Pancreas (tissue), 10 donors: ENCODE measurements around the gene URB1. TPM values are rescaled to one million over a fixed set of nuclear protein-coding genes. Genes with fewer than 3 reads are reported as not detected.

Experiments
- ATAC-seq, 4 donors: fragments of 200-7000 bp; cut with Tn5 transposase; one replicate each; pipeline versions ENCODE4 v1.8.0 to v1.9.1; 2020; ENCODE audit warnings: mild to moderate bottlenecking in 4 of 4, moderate library complexity in 4 of 4
- DNase-seq, 6 donors: peaks; one replicate each; pipeline ENCODE4 v3.0.0-alpha.2; 2020
- FAIRE-seq: peaks from 2 replicates; lab custom pipeline; 2012; peaks lifted over from hg19 to GRCh38; lab: Jason Lieb, UNC
- H3K27ac ChIP-seq, 4 donors: fragments of 200-600 bp; sonication (generic); 1 replicate in 3 of 4; 2 replicates in 1 of 4; pipeline versions ENCODE4 v1.5.0 to v1.8.0; 2020
- H3K27me3 ChIP-seq, 4 donors: fragments of 200-600 bp; one replicate each; pipeline ENCODE4 v1.8.0; 2021
- H3K36me3 ChIP-seq, 3 donors: fragments of 200-600 bp; sonication (generic) in 1 of 3; one replicate each; pipeline versions ENCODE4 v1.5.0 to v1.8.0; 2020 to 2021
- H3K4me1 ChIP-seq, 3 donors: fragments of 200-600 bp; one replicate each; pipeline ENCODE4 v1.8.0; 2021
- H3K4me3 ChIP-seq, 4 donors: fragments of 200-600 bp; sonication (generic) in 2 of 4; one replicate each; pipeline versions ENCODE4 v1.5.0 to v1.8.0; 2020 to 2021
- H3K9me3 ChIP-seq, 4 donors: fragments of 200-600 bp; one replicate each; pipeline ENCODE4 v1.8.0; 2021
- WGBS, 2 donors: extraction: QIAGEN DNeasy Blood & Tissue Kit; methylation state at CpG; one replicate each; pipeline ENCODE4 v1.1.7; 2013; 5-methylcytosine and 5-hydroxymethylcytosine counted together
- intact Hi-C, 3 donors: fragments of 100-400 bp; cut with DNase I; formaldehyde crosslinking; loops; one replicate each; pipeline versions ENCODE4 v1.11.1 to v1.14.2; 2022
- polyA plus RNA-seq, 2 donors: library from polyadenylated mRNA; stranded (reverse); fragments of 200-250 nt; gene quantifications; one replicate each; pipeline ENCODE4 v1.2.3, GENCODE V29; 2013
- total RNA-seq, 6 donors: library from RNA; stranded (reverse); fragmentation: NEBNext Ultra II Directional in 4 of 6; extraction: Animal tissue kit (Norgen Biotek cat#: 25700) in 4 of 6; gene quantifications; one replicate each; pipeline versions ENCODE4 v1.2.1 to v1.2.4, GENCODE V29; 2021 to 2023
- TF ChIP-seq, protein P1 (sequence below), 4 donors: fragments of 200-600 bp; sonication (generic) in 3 of 4; IDR thresholded peaks; one replicate each; pipeline versions ENCODE4 v1.5.0 to v1.8.0; 2021; ENCODE audit warnings: antibody characterized with exemption in 4 of 4
- donor health status: healthy with polysubstance abuse.
- donor health status: DM: no; HTN: no; CAD: no; lungs with moderate emphysema.
- donor health status: DM: no; HTN: no; CAD: no.
- donor health status: control.
- donor health status: control.
- donor health status: Bipolar disorder and iron deficiency.
- donor health status: DM: yes; HTN: yes; CAD: no.
- donor health status: DM: no; HTN: no; CAD: no.
- donor health status: DM: no; HTN: no; CAD: no.
- donor health status: DM: yes; HTN: yes; CAD: no.

The URB1 gene
- total and polyA plus RNA-seq, 8 donors = 2.9 to 11.0 (median 7.3) TPM

DNA sequence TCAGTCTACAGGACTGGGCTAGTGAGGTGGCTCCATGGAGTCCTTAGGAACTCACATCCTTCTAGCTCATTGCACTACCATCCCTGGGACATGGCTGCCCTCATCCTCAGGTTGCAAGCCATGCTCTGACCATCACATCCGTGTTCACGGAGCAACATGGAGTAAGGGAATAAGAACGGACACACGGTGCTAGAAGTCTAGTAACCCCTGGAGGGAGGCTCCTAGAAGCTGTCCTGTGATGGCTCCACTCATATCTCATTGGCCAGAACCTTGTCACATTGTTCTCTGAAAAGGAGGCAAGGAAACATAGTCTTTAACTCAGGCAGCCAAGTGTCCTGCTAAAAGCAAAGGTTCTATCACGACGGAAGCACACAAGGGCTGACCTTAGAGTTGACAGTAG, 90.3 kb downstream of the URB1 start:
- no peaks in the 10 kb centered on the region for H3K9me3 ChIP-seq
- FAIRE-seq = no peak
- no peak for DNase-seq

DNA sequence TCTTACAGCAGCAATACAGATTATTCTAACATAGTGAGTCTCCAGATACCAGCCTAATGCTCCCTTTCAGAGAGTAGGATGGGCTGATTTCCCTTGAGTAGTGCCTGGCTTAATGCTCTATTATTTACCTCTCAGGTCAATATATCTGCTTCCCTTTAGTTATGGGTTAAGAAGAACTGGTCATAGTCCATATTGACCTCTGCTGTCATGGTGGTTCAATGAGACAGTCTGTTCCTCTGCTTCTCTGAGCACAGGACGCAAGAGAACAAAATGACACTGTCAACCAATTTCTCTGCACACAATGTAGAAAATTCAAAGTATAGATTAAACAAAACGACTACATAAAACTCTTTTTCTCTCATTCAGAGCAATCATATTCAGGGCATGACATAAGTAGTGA, 91.2 kb downstream of the URB1 start:
- ATAC-seq (no peak), FAIRE-seq (no peak), DNase-seq (no peak)
- H3K4me1 ChIP-seq = no peaks in the 10 kb centered on the region
- H3K27me3 ChIP-seq = no peaks in the 10 kb centered on the region
- 63 to 86% methylated on average over 2 of the region's 2 CpGs for WGBS, 2 donors
- H3K9me3 ChIP-seq = no peaks in the 10 kb centered on the region
- no peak overlapping the region for H3K4me3 ChIP-seq
- no peak overlapping the region for H3K27ac ChIP-seq
- intact Hi-C loops = no loop called here
- no peaks in the 10 kb centered on the region for H3K36me3 ChIP-seq
- TF ChIP-seq, protein P1, sequence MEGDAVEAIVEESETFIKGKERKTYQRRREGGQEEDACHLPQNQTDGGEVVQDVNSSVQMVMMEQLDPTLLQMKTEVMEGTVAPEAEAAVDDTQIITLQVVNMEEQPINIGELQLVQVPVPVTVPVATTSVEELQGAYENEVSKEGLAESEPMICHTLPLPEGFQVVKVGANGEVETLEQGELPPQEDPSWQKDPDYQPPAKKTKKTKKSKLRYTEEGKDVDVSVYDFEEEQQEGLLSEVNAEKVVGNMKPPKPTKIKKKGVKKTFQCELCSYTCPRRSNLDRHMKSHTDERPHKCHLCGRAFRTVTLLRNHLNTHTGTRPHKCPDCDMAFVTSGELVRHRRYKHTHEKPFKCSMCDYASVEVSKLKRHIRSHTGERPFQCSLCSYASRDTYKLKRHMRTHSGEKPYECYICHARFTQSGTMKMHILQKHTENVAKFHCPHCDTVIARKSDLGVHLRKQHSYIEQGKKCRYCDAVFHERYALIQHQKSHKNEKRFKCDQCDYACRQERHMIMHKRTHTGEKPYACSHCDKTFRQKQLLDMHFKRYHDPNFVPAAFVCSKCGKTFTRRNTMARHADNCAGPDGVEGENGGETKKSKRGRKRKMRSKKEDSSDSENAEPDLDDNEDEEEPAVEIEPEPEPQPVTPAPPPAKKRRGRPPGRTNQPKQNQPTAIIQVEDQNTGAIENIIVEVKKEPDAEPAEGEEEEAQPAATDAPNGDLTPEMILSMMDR (IDR thresholded peaks at IDR 0.05) = no peak

More for the DNA sequence above, 90.3 kb downstream of the URB1 start:
- TF ChIP-seq, protein P1 (IDR thresholded peaks at IDR 0.05) = no peak
- Histone ChIP-seq H3K36me3 (no peaks in the 10 kb centered on the region), H3K4me3 (no peak overlapping the region), H3K27ac (no peak overlapping the region), H3K27me3 (no peaks in the 10 kb centered on the region), H3K4me1 (no peaks in the 10 kb centered on the region)
- intact Hi-C loops = no loop called here
- no peak for ATAC-seq
- WGBS, 2 donors = 87 to 95% methylated on average over 6 of the region's 6 CpGs

DNA sequence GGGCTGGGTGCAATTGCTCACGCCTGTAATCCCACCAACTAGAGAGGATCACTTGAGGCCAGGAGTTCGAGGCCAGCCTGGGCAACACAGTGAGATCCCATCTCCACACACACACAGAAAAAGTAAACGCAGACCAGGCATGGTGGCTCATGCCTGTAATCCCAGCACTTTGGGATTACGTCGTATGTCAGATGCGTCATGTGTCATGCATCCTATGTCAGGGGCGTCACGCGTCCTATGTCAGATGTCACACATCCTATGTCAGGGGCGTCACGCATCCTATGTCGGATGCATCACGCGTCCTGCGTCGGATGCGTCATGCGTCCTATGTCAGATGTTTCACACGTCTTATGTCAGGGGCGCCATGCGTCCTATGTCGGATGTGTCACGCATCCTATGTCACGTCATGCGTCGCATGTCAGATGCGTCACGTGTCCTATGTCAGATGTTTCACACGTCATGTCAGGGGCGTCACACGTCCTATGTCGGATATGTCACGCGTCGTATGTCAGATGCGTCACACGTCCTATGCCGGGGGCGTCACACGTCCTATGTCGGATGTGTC, 92.6 kb downstream of the URB1 start:
- no peak for DNase-seq
- Histone ChIP-seq H3K4me3 (no peak overlapping the region), H3K27me3 (no peaks in the 10 kb centered on the region), H3K36me3 (no peaks in the 10 kb centered on the region), H3K4me1 (no peaks in the 10 kb centered on the region), H3K9me3 (no peaks in the 10 kb centered on the region), H3K27ac (no peak overlapping the region)
- no peak for FAIRE-seq
- ATAC-seq = no peak
- intact Hi-C loops = no loop called here
- TF ChIP-seq, protein P1 (IDR thresholded peaks at IDR 0.05) = no peak
- WGBS, 2 donors = 90% methylated on average over 41 of the region's 41 CpGs

DNA sequence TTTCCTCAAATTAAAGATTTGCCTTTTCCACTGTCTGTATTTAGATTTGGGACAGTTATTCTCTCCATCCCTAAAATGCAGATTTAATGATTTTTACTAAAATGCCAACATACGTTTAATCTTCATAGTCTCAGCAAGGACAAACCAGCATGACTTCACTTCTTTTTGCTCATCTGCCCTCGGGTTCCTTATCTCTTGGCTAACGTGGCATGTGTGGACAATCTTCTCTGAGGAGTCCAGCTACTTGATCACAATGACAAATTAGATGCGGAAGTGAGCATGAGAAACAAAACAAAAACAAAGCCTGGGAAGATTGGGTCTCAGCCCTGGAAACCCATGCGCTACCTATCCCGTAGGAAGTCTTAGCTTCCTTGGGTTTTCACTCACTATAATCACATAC, 93.1 kb downstream of the URB1 start:
- ATAC-seq (no peak), FAIRE-seq (no peak), DNase-seq (no peak)
- TF ChIP-seq, protein P1 (IDR thresholded peaks at IDR 0.05) = no peak
- Histone ChIP-seq H3K27ac (no peak overlapping the region), H3K4me1 (no peaks in the 10 kb centered on the region), H3K4me3 (no peak overlapping the region), H3K27me3 (no peaks in the 10 kb centered on the region), H3K36me3 (no peaks in the 10 kb centered on the region), H3K9me3 (no peaks in the 10 kb centered on the region)
- WGBS, 2 donors = 79 to 86% methylated on average over 6 of the region's 6 CpGs
- intact Hi-C loops = no loop called here

DNA sequence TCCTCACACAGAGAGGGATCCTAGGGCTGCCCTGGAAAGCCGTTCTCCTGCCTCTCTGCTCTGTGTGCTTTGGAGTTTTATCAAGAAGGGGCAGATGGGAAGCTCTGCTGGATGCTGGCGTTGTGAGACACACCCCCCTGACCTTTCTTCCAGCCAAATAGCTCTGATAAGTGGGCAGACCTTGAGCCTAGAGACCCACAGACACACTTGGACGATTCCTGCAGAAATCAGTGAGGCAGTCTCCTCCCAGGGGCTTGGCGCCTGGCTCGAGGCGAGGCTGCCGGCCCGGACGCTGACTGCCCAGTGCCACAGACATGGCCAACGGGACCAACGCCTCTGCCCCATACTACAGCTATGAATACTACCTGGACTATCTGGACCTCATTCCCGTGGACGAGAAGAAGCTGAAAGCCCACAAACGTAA, 94.1 kb downstream of the URB1 start, which contains the start of gene MRAP:
Gene MRAP (plus strand): TSS at position 198 of the 424 bp plus-strand sequence. CDS start 117 bp downstream, at position 315.
- intact Hi-C loops = no loop called here
- Histone ChIP-seq H3K9me3 (no peaks in the 10 kb centered on the region), H3K4me1 (no peaks in the 10 kb centered on the region), H3K27me3 (no peaks in the 10 kb centered on the region), H3K36me3 (no peaks in the 10 kb centered on the region), H3K4me3 (no peak within 1 kb of the TSS), H3K27ac (no peak within 1 kb of the TSS)
- TF ChIP-seq, protein P1 (IDR thresholded peaks at IDR 0.05) = no peak
- ATAC-seq = peak in 2 of 4 donors; percentile 35 to 41
- WGBS, 2 donors = 60 to 64% methylated on average over 14 of the region's 14 CpGs
- DNase-seq = no peak
- FAIRE-seq = no peak
